GM18951 (cell line): ENCODE results near the gene HJURP.

Experiments used
- POLR2A ChIP-seq: IDR thresholded peaks from 4 replicates; pipeline ENCODE4 v1.6.1; 2011; ENCODE audit warnings: mild to moderate bottlenecking; ENCODE audit not compliant: insufficient read length, insufficient read depth; ENCODE audit errors: extremely low read depth
- in situ Hi-C: fragments of 300-500 bp; cut with MboI; formaldehyde crosslinking; loops from one replicate; pipeline ENCODE4 v1.12.0; 2022; ENCODE audit warnings: low sequenced_read_pairs, mixed read lengths, inconsistent platforms; ENCODE audit not compliant: unreplicated experiment

Gene HJURP

DNA sequence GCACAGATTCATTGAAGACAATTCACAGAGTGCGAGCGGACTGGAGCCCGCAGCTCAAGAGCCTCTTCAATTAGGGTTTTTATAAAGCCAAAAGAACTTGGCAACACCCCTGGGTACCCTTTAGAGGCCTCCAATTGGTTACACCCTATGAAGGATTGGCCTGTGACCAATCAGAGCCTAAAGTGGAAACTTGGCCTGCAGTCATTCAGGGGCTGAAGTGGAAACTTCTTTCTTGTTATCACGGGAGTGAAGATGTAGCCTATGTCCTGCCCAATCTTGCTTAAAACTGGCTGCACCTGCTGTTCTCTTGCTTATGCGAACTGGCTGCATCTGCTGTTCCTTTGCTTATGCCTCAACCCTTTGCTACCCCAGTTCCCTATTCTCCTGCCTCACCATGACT lies 1.8 kb upstream of the HJURP start:
- TF ChIP-seq POLR2A = no peak
- in situ Hi-C loops = no loop called here

DNA sequence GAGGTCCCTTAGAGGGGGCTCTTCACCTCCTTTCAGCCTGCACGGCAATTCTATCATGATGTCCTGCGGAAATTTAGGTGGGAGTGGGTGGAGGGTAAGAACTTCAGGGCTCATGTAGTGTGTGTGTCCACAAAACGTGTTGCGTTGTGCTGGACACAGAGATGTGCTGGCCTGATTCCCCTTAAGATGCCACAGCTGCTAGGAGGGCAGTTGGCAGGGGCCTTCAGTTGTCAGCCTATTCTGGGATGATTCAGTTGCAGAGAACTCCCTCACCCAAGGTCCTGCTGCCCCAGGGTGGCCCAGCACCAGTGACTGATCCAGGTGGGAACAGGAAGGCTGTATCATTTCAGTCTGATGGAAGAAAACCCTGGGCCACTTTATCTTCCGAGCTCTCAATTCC lies 1.0 kb upstream of the HJURP start:
- TF ChIP-seq POLR2A = no peak
- in situ Hi-C loops = no loop called here

DNA sequence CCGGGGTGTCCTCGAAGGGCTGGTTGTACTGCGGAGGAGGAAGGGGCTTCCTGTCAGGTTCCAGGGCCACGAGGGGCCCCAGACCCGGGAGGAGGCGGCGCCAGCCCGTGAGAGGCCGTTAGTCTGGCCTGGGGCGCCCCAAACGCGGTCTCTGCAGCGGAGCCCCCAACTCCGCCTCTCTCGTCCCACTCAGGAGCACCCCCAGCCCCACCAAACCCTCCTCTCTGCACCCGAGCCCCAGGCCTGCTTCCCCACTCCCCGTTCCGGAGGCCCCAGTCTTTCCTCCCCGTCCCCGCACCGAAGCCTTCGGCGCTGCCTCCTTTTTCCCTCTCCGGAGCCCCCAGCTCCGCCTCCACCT lies 473 bp downstream of the HJURP start:
- TF ChIP-seq POLR2A = no peak
- in situ Hi-C loops = no loop called here

DNA sequence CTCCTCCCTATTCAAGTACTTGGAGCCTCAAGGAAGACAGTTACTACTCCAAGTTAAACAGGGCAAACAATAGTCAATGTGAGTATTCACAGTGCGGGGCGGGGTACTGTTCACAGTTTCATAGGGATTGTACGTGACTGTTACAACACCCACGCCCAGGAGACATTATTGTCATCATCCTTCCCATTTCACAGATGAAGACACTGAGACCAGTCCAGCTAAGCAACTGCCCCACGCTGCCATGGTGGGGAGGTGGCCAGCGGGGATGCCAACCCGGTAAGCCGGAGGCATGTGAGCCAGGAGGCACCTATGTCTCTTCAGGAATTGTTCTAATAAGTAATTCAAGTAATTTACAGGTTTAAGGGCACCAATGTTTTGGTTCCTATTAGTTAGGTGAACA lies 982 bp downstream of the HJURP start:
- in situ Hi-C loops = no loop called here
- no peak for TF ChIP-seq POLR2A

DNA sequence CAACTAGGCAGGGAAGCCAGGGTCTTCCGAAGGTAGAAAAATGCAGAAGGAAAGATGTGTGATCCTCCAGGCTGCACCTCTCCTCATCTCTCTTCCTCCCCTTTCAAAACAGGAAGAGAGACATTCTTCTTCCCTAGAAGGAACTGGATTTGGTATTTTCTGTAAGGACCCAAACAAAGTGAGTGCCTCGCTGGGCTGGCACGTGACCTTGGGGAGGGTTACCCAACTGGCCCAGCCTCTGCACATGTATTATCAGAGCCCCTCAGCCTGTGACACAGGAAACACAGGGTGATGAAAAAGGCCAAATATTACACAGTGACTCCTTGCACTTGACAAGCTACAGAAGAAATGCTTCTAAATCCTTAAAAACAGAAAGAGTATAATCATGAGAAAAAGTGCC lies 2.3 kb downstream of the HJURP start:
- TF ChIP-seq POLR2A = no peak
- in situ Hi-C loops = no loop called here

DNA sequence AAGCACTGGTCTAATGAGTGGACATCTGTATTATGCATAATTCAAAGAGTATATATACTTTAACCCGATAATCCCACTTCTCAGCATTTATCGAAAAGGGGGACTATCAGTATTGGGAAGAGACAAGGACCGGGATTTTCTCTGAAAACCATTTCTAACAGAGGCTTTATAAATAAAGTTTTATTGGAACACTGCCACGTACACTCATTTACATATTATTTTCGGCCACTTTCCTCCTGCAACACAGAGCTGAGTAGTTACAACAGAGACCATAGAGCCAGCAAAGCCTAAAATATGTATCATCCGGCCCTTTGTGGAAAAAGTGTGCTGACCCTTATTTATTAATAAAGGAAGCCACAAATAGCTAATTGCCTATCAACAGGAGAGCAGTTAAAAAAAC lies 3.2 kb downstream of the HJURP start:
- in situ Hi-C loops = no loop called here
- TF ChIP-seq POLR2A = no peak

DNA sequence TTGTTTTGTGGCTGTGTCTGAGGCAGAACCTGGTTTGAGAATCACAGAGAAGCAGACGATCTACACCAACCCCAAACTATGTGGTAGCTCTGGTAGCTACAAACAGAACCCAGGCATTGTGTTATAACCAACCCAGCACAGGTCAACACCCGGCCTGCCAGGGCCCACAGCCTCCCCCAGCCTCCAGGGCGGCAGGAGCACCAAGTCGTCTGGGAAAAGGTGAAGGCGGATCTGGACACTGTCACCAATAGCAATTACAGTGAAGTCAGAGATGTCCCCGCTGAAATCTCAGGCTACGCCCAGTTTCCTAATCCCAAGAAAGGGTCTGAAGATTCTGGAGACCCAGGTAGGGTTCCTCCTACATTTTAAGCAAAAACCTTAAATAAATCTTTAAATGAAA lies 3.6 kb downstream of the HJURP start:
- no peak for TF ChIP-seq POLR2A
- in situ Hi-C loops = no loop called here

DNA sequence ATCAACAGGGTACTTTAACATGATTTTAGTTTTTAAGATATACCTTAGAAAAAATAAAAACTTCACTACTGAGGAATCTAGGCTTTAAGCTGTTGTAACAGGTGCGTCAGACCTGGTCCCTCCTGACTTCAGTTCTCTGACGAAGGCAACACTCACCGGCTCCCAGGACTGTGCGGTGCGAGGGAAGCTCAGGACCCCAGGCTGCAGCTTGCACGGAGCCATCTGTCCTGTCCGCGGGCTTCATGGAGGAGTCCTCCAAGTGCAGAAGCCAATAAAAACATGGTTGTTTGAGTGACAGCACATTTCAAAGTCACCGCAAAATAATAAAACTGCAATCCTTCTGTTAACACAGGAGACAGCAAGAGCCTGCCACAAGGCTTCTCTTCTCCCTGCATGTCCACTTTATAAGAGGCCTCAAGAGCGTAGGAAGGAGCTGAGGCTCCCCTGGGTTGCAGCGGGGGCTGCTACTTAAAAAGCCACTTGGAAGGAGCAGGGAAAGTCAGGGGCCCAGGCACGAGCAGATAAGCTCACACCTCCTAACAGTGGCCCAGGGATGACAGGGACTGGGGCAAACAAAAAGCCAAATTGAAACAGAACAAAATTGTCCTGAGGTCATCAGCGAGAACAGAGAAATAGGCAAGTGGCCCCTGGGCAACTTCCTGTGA lies 4.6 kb downstream of the HJURP start:
- in situ Hi-C loops = no loop called here
- TF ChIP-seq POLR2A = no peak

DNA sequence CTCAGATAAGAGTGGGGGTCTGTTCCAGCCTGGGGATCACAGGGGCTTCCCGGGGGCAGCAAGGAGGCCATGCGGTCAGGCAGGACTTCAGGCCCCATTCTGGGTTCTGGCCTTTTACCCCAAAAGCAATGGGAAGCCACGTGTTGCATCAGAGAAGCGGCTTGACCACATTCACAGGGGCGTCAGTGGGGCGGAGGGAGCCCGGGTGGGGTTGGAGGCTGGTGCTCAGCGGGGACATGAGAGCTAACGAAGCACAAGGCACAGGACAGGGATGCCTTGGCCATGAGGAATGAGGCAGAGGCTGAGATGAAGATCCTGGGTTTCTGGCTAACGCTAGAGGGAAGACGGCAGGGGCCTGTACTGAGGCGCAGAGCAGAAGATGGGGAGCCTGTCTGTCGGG lies 6.1 kb downstream of the HJURP start:
- in situ Hi-C loops = no loop called here
- no peak for TF ChIP-seq POLR2A

DNA sequence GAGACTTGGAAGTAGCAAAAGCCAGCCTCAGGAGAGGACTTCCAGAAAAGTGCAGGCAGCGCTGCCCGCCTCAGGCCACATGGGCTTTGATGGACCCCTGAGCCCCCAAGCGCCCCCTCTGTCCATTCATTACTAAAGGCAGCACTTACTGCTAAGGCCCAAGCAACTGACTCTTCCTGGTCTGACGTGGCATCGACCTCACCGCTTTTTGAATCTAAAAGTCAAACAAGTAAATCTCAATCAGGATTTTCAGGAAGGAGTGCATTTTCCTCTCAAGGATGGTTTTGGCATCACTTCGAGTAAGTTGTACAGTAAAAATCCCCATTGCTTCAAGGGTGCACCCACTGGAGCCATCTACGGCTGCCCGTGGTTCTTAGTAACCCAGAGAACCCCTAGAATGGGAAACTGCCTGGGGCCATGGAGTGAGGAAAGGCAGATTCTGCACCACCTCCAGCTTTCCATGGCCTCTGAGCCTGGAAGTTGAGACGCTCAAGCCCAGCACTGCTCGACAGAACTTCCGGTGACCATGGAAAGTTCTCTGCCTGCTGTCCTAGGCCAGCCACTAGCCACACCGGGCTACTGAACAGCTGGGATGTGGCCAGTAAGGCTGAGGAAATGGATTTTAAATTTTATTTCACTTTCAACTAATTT lies 7.0 kb downstream of the HJURP start:
- in situ Hi-C loops = no loop called here
- no peak for TF ChIP-seq POLR2A

DNA sequence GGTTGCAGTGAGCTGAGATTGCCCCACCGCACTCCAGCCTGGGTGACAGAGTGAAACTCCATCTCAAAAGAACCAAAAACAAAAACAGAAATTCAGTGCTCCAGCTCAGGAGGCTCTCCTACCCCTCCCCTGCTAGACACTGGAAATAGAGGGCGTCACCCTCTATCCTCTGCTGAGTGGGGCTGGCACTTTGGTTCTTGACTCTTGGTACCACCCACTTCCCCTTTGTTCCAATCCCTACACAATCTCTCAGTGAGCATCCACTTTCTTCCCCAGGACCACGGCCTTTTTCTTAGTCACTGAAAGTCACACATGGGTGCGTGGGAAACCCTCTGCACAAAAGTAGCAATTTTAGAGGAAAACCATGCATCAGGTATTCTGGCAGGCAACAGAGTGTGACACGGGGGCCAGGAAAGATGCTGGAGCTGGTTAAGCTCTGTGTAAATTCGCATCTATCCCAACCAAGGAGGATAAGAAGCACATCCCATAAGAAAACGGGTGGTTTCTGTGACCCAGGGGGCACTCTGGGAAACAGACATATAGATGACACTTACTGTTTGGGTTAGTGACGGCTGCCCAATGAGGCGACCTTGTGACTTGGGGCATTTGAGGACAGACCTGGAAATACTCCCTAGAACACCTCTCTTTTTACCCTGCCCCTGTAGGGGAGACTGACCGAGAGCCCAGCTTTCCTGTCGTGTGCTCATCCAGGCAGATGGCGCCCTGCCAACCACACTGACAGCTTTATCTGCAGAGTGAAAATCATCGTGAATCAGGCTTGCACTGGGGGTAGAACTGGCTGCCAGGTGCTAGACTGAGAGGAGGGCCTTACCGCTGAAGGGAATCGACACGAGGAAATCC lies 7.7 kb downstream of the HJURP start:
- in situ Hi-C loops = no loop called here
- TF ChIP-seq POLR2A = no peak

DNA sequence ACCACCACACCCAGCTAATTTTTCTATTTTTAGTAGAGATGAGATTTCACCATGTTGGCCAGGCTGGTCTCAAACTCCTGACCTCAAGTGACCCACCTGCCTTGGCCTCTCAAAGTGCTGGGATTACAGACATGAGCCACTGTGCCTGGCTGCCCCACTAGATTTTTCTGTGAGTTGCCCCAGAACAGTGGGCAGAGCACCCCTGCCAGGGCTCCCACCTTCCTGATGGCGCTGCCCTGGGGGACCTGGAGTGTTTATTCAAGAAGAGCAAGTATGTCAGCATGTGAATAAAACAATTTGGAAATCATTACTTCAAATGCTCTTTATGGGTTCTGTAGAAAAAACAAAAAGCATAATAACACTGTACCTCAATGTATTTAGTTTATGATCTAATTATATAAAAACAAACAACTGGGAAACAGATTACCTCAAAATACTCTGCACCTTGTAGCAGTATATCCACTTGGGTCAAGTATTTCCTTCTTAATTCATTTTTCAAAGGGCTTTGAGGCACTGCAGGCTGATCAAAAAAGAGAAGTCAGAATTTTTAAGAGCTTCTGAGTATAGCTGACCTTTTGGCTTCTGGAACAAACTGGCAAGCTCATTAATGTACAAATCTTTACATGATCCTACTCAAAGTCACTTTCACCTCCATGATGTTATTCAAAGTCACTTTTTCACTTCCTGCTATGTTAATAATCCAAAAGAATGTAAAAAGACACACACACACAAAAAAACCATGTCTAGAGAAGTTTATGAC lies 8.9 kb downstream of the HJURP start:
- TF ChIP-seq POLR2A = no peak
- in situ Hi-C loops = no loop called here

DNA sequence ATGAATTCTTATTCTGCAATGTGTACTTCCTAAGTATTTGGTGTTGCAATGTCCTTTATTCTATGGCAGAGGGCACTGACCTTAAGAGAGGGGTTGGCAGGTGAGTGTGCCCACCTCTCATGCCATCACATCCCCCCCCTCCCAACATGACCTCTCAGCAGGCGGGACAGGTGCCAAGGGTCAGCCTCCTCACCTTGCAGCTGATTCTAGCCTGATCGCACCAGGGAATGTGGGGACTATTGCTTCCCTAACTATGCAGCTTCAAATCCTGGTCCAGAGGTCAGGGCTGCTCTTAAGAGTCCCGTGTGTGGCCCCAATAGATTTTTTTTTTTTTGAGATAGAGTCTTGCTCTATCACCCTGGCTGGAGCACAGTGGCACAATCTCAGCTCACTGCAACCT lies 9.5 kb downstream of the HJURP start:
- no peak for TF ChIP-seq POLR2A
- in situ Hi-C loops = no loop called here
